NK-92 treated with Interleukin-12 subunit alpha and Interleukin-12 subunit beta, amount 100 ng/mL, for 24 hours (cell line): ENCODE results near the gene MOK.
"Not testable (repeated sequence)": the region's sequence is repeated elsewhere in the genome, so short reads cannot be mapped to it uniquely, and the experiment has no call there.

ENCODE experiments used
- DNase-seq: peaks from one replicate; lab custom pipeline; 2025; lab: John Stamatoyannopoulos, UW

The MOK gene

GRCh38 chr14:102304611-102305506, at the start of gene MOK:
Gene MOK (minus strand): TSS chr14:102305164. CDS start chr14:102304968, 196 bp downstream.
- peak; percentile 89 for DNase-seq

GRCh38 chr14:102353126-102353619, 48.2 kb upstream of the MOK start:
- no peak for DNase-seq

GRCh38 chr14:102352213-102352612, 47.2 kb upstream of the MOK start:
- no peak for DNase-seq

GRCh38 chr14:102351593-102351992, 46.6 kb upstream of the MOK start:
- not testable (repeated sequence) for DNase-seq

GRCh38 chr14:102351023-102351422, 46.1 kb upstream of the MOK start:
- no peak for DNase-seq

- DNase-seq = no peak
These were observed 43.4 kb upstream of the MOK start for GRCh38 chr14:102348376-102348775.

GRCh38 chr14:102346645-102347044, 41.7 kb upstream of the MOK start:
- DNase-seq = no peak

GRCh38 chr14:102345232-102345631, 40.3 kb upstream of the MOK start:
- no peak for DNase-seq

- no peak for DNase-seq
These were observed 39.5 kb upstream of the MOK start for GRCh38 chr14:102344485-102344884.

GRCh38 chr14:102344084-102344483, 39.1 kb upstream of the MOK start:
- no peak for DNase-seq

- DNase-seq = no peak
These were observed 37.3 kb upstream of the MOK start for GRCh38 chr14:102342238-102342637.

- no peak for DNase-seq
These were observed 36.6 kb upstream of the MOK start for GRCh38 chr14:102341566-102341965.

GRCh38 chr14:102338724-102339123, 33.8 kb upstream of the MOK start:
- no peak for DNase-seq

GRCh38 chr14:102335163-102335562, 30.2 kb upstream of the MOK start:
- DNase-seq = no peak

- DNase-seq = no peak
These were observed 29.1 kb upstream of the MOK start for GRCh38 chr14:102333795-102334705.

- no peak for DNase-seq
These were observed 28.4 kb upstream of the MOK start for GRCh38 chr14:102333390-102333789.

- no peak for DNase-seq
These were observed 25.8 kb upstream of the MOK start for GRCh38 chr14:102330806-102331205.

- DNase-seq = not testable (repeated sequence)
These were observed 24.4 kb upstream of the MOK start for GRCh38 chr14:102329381-102329780.

GRCh38 chr14:102326583-102326982, 21.6 kb upstream of the MOK start:
- no peak for DNase-seq

GRCh38 chr14:102325791-102326345, 20.9 kb upstream of the MOK start:
- no peak for DNase-seq

GRCh38 chr14:102323102-102323501, 18.1 kb upstream of the MOK start:
- DNase-seq = no peak
